Activated CD4-positive, CD25-positive, alpha-beta regulatory T cell treated with anti-CD3 and anti-CD28 coated beads, Interleukin-2, amount 50 U/mL, for 16 hours (primary cell): ENCODE results near the gene CD320.
A peak's percentile ranks its signal among the peaks of the same experiment; 100 is the strongest.
"Not testable (repeated sequence)": the region's sequence is repeated elsewhere in the genome, so short reads cannot be mapped to it uniquely, and the experiment has no call there.

Experiments used
- DNase-seq: peaks from one replicate; pipeline ENCODE4 v3.0.0-alpha.2; 2020; ENCODE audit warnings: low read depth, low spot score

Gene CD320

DNA sequence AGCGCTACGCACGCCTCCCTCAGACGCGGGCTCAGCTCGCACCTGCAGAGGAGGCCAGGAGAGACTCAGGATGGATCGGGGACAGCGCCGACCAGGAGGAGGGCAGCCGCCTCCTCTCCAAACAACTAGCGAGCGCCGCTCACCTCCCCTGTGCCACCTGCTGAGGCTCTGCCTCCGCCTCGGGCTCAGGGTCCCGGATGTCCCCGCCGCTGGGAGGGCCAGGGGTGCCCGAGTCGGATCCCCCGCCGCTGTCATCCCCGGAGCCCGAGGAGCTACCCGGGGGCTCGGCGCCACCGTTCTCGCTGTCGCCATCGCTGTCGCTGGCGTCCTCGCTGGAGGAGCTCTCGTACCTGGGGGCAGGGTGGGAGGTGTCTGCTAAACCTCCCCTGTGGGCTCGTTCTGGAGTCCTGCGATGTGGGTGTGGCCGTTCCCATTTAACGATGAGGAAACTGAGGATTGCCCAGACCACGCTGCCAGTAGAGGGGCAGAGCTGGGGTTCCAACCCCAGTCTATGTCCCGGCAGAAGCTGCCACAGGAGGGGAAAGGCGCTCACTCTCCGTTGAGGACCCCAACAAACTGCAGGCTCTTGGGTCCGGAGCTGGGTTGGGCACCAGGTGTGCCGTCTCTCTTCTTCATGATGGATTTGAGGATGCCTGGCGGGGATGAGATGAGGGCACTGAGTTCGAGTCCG, 25.8 kb upstream of the CD320 start:
- no peak for DNase-seq

- DNase-seq: no peak
Observed at GRCh38 chr19:8332976-8333766, 25.0 kb upstream of the CD320 start.

DNA sequence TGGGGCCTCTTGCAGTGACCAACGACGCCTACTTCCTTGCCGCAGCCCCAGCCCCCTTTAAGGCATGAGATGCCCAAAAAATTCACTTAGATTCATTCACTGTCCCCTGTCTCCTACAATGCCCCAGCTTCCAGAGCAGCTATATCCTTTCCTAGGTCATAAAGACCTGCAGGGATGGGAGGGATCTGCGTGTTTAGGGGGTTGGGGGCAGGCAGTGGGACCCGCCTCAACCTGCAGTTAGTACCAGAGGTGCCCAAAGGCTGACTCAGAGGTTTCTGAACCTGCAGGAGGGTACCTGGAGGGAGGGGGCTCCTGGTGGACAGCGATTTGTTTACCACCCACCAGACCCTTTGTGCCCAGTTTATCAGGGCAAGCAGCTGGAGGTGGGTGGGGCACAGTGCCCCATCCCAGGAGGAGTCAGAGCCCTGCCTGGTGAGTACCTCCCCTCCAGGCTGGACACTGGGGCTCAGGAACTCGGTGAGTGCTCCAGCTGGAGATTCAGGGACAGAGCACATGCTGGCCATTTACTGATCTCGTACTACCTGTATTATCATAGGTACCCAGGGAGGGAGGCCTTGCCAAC, 23.2 kb upstream of the CD320 start:
- DNase-seq: no peak

DNA sequence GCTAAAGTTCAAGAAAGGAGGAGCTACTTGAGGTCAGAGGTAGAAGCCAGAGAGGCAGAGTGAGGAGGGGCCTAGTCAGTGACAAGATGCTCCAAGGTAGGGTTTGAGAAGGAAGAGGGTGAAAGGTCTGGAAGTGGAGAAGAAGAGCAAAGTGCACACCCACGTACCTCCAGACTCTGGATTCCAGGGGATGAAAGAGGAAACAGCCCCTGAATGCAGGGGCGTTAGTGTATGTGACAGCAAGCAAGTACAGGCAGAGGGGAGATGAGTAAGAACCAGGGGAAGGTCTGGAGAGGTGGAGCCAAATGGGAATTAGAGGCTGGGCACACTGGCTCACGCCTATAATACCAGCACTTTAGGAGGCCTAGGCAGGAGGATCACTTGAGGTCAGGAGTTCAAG, 21.8 kb upstream of the CD320 start:
- no peak for DNase-seq

DNA sequence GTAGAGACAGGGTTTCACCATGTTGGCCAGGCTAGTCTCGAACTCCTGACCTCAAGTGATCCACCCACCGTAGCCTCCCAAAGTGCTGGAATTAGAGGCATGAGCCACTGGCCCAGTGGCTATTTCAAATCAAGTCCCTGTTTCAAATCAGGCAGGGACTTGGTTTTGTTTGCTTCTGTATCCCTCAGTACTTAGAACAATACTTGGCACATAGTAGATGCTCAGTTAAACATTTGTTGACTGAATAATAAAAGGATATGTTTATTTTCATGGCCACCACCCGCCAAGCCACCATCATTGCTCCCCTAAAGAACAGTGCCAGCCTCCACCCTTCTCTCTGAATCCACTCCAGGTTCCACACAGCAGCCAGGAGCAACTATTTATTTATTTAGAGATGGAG, 17.3 kb upstream of the CD320 start:
- no peak for DNase-seq

GRCh38 chr19:8324186-8325050, 16.3 kb upstream of the CD320 start:
- no peak for DNase-seq

DNA sequence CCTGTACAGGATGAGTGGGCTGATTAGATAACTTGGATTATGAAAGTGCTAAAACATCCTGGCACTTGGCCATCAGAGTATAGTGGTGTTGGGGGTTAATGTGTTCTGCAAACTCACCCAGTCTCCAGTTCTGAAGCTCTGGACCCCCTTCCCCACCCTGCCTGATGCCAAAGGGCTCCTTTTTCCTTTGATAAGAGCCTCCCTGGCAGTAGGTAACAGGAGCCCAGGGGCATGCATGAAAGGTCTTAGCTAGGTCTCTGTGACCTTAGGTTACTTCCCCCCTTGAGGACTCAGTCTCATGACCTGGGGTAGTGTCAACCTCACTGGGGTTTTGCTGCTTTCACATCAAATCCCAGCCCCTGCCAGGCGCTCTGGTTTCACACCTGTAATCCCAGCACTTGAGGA, 15.6 kb upstream of the CD320 start:
- no peak for DNase-seq

DNA sequence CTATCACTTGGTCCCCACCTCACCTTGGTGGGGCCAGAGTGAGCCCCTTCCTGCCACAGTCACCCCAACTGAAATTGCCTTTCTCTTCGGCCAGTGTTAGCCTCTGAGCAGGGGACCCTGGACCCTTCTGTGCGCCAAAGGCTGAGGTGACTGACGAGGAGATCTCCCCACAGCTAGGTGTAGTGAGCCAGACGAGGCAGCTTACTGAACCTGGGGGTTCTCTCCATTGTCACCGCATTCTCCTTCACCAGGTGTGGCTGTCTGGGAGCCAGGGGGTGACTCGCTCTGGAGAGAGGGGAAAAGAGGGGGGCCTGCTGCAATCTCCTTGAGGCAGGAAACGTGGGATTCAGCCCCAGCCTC, 14.5 kb upstream of the CD320 start:
- no peak for DNase-seq

- DNase-seq: no peak
Observed at GRCh38 chr19:8321986-8322637, 14.0 kb upstream of the CD320 start.

DNA sequence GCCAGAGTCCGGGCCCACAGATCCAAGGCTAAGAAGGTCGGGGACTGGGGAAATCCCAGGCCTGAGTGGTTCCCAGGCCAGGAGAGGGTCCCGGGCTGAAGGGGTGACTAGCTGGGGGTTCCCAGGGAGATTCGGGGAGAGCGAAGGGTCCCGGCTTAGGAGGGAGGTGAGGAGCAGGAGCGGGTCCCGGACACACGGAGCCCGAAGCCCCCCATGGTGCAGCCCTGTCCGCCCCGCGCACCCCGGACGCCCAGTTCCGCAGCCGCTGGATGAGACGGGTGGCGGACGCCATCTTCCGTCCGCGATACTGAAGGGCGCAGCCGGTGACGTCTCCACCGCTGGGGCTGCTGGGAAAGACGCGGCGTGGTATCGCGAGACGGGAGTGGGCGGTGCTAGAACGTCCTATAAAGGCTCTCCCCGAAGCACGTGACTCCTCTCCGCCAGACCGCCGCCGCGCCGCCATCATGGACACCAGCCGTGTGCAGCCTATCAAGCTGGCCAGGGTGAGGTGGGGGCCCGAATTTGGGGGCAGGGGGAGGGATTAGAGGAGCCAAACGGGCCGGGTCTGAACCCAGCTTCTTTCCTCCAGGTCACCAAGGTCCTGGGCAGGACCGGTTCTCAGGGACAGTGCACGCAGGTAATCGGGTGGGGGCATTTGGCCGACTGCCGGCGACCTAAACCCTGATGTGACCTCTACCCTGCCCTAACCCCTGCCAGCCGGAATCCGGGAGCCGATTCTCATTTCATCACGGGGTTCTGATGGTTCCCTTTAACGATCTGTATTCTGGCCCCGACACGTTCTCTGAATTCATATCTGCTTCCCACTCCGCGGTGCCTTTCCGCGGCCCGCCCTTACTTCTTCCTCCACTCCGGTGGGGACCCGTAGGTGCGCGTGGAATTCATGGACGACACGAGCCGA, 13.2 kb upstream of the CD320 start, which contains the start of the genes NDUFA7 and RPS28:
Gene NDUFA7 (minus strand): TSS at position 309 of the 919 bp plus-strand sequence. CDS start 17 bp downstream, at position 292.
Gene RPS28 (plus strand): TSS at position 430 of the 919 bp plus-strand sequence. CDS start 35 bp downstream, at position 465.
- peak; percentile 96 for DNase-seq

DNA sequence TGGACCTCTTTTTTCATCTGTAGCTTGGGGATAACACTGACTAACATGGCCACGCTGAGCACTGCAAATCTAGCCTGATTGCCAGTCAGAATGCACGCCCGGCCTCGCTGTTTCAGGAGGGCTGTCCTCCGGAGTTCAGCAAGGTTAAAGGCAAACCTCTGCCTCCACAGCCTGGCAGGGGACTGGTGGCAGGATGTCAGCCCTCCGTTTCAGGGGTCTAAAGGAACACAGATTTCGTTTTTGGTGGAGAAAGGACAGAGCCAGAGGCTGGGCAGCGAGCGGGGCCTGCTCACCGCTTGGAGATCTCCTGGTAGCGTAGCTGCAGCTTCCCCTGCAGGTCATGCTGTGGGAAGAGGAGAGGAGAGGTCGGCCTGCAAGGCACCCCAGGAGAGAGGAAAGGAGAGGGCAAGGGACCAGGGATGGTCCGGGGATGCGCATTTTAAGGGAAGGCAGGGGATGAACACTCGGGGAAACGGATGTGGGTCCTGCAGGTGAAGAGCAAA, 12.5 kb upstream of the CD320 start:
- no peak for DNase-seq

GRCh38 chr19:8319807-8320520, 11.8 kb upstream of the CD320 start:
- no peak for DNase-seq

GRCh38 chr19:8318835-8319234, 10.7 kb upstream of the CD320 start:
- DNase-seq: not testable (repeated sequence)

DNA sequence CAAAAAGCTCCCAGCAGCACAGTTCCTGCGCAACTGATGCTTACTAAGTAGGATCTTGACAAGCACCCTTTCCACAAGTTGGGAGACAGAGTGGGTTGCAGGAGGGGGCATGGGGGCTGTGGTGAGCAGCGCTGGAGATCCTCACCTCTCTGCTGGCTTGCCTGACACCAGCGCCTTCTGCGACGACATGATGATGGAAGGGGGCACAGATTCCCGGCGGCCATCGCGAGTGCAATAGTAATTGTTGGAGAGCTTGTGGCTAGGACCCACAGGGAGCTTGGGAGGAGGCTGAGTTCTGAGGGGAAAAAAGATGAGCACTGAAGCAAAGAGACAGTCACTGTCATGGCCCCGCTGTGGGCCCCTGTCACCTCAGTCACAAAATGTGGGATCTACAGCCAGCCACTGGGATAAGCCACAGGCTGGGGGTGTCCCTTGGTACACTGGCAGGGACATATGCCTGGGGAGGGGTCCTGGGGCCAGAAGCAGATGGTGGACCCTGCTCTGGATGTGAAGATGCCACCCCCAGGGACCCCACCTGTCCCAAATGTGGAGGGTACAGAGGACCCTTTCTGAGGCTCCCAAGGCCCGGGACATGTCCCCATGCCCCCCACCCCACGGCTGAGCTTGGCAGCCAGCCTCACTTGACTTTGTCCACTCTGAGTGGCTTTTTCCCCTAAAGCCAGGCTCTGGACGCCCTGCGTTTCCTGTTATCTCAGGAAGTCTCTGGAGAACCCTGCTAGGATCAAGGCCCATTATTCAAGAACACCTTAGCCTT, 8.4 kb upstream of the CD320 start:
- no peak for DNase-seq

DNA sequence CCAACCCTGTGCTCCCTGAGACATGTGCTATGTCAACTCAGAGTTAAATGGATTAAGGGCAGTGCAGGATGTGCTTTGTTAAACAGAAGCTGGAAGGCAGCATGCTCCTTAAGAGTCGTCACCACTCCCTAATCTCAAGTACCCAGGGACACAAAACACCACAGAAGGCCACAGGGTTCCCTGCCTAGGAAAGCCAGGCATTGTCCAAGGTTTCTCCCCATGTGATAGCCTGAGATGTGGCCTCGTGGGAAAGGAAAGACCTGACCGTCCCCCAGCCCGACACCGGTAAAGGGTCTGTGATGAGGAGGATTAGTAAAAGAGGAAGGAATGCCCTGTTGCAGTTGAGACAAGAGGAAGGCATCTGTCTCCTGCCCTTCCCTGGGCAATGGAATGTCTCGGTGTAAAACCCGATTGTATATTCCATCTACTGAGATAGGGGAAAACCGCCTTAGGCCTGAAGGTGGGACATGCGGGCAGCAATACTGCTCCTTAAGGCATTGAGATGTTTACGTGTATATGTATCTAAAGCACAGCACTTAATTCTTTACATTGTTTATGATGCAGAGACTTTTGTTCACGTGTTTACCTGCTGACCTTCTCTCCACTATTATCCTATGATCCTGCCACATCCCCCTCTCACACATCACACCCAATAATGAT, 7.0 kb upstream of the CD320 start:
- not testable (repeated sequence) for DNase-seq

- no peak for DNase-seq
Observed at GRCh38 chr19:8311461-8312260, 3.5 kb upstream of the CD320 start.
